Left lung (tissue), 14 donors: ENCODE results near the gene PCDHGA12. TPM values are rescaled to one million over a fixed set of nuclear protein-coding genes. Genes with fewer than 3 reads are reported as not detected.

ENCODE experiments used
- ATAC-seq: fragments of 200-7000 bp; cut with Tn5 transposase; one replicate; pipeline ENCODE4 v1.9.1; 2020; ENCODE audit warnings: moderate library complexity
- DNase-seq, 4 donors: peaks; one replicate each; pipeline ENCODE4 v3.0.0-alpha.2; 2013 to 2020
- H3K27ac ChIP-seq, 2 donors: fragments of 200-600 bp; sonication (generic) in 1 of 2; one replicate each; pipeline versions ENCODE4 v1.5.0 to v1.8.0; 2020 to 2021
- H3K27me3 ChIP-seq, 2 donors: fragments of 200-600 bp; sonication (generic) in 1 of 2; one replicate each; pipeline versions ENCODE4 v1.5.0 to v1.8.0; 2020 to 2021
- H3K36me3 ChIP-seq, 2 donors: fragments of 200-600 bp; sonication (generic) in 1 of 2; one replicate each; pipeline versions ENCODE4 v1.5.0 to v1.8.0; 2020 to 2021
- H3K4me1 ChIP-seq, 2 donors: fragments of 200-600 bp; one replicate each; pipeline ENCODE4 v1.8.0; 2021
- H3K4me3 ChIP-seq, 2 donors: fragments of 200-600 bp; sonication (generic) in 1 of 2; one replicate each; pipeline versions ENCODE4 v1.5.0 to v1.8.0; 2020 to 2021; ENCODE audit warnings: mild to moderate bottlenecking in 1 of 2
- H3K9me3 ChIP-seq, 2 donors: fragments of 200-600 bp; sonication (generic) in 1 of 2; one replicate each; pipeline versions ENCODE4 v1.5.0 to v1.8.0; 2020 to 2021
- CTCF ChIP-seq, 2 donors: fragments of 200-600 bp; sonication (generic) in 1 of 2; IDR thresholded peaks; one replicate each; pipeline versions ENCODE4 v1.5.0 to v1.8.0; 2021; ENCODE audit warnings: antibody characterized with exemption in 2 of 2
- intact Hi-C, 2 donors: fragments of 100-400 bp; cut with DNase I; formaldehyde crosslinking; loops; one replicate each; pipeline versions ENCODE4 v1.11.2 to v1.14.2; 2022
- long read RNA-seq, 12 donors: library from polyadenylated mRNA in 2 of 12; unstranded in 2 of 12; transcript quantifications; one replicate each; pipeline ENCODE4 v2.0.0 and lab custom pipeline, GENCODE V29; 2019 to 2026
- polyA plus RNA-seq, 6 donors: library from polyadenylated mRNA; unstranded; fragments of 120-200 nt; gene quantifications; one replicate each; pipeline ENCODE4 v1.2.1, GENCODE V29; 2013; ENCODE audit not compliant: insufficient read length in 6 of 6
- total RNA-seq, 2 donors: library from RNA; stranded (reverse); fragmentation: NEBNext Ultra II Directional; extraction: Animal tissue kit (Norgen Biotek cat#: 25700); gene quantifications; one replicate each; pipeline ENCODE4 v1.2.1, GENCODE V29; 2021
- donor health status: DM: no; HTN: yes; CAD: no.
- donor health status: DM: no; HTN: no; CAD: no.

PCDHGA12 gene
- total RNA-seq (1 to 10 TPM; 5.7 to 6.0 TPM), polyA plus RNA-seq (1 to 10 TPM; 2.0 to 4.5 (median 3.0) TPM)
- long read RNA-seq, donor 1, partial matches to known transcripts, result 0 of 4 reads
- long read RNA-seq, donor 1, other reads (novel, unspliced or antisense), result 0 of 4 reads
- long read RNA-seq, donor 2, full-length matches to known transcripts, result 7 of 7 reads
- long read RNA-seq, donor 2, partial matches to known transcripts, result 0 of 7 reads
- long read RNA-seq, donor 2, other reads (novel, unspliced or antisense), result 0 of 7 reads
- long read RNA-seq, donor 3, partial matches to known transcripts, result 0 of 1 reads
- long read RNA-seq, donor 3, other reads (novel, unspliced or antisense), result 0 of 1 reads
- long read RNA-seq, donor 4, result 0 reads
- long read RNA-seq, donor 5, full-length matches to known transcripts, result 2 of 2 reads
- long read RNA-seq, donor 5, partial matches to known transcripts, result 0 of 2 reads
- long read RNA-seq, donor 5, other reads (novel, unspliced or antisense), result 0 of 2 reads
- long read RNA-seq, donor 6, result 0 reads
- long read RNA-seq, donor 7, result 0 reads
- long read RNA-seq, donor 8, full-length matches to known transcripts, result 1 of 1 reads
- long read RNA-seq, donor 8, partial matches to known transcripts, result 0 of 1 reads
- long read RNA-seq, donor 8, other reads (novel, unspliced or antisense), result 0 of 1 reads
- long read RNA-seq, donor 9, result 0 reads
- long read RNA-seq, donor 10, result 0 reads
- long read RNA-seq, donor 11, full-length matches to known transcripts, result 5 of 5 reads
- long read RNA-seq, donor 11, partial matches to known transcripts, result 0 of 5 reads
- long read RNA-seq, donor 11, other reads (novel, unspliced or antisense), result 0 of 5 reads
- long read RNA-seq, donor 12, full-length matches to known transcripts, result 1 of 1 reads
- long read RNA-seq, donor 12, partial matches to known transcripts, result 0 of 1 reads
- long read RNA-seq, donor 12, other reads (novel, unspliced or antisense), result 0 of 1 reads

GRCh38 chr5:141430332-141431113, at the start of gene PCDHGA12:
TSS of gene PCDHGA12 (plus strand) at chr5:141430507. CDS start at chr5:141430760, 253 bp downstream.
- Histone ChIP-seq H3K4me1 (peaks cover 0 to 4% of the 10 kb centered on the region in 2 donors), H3K36me3 (no peaks in the 10 kb centered on the region), H3K9me3 (peaks cover 0 to 89% of the 10 kb centered on the region in 2 donors), H3K27ac (no peak within 1 kb of the TSS), H3K4me3 (peak within 1 kb of the TSS in 1 of 2 donors; percentile 14), H3K27me3 (peaks cover 31 to 86% of the 10 kb centered on the region in 2 donors)
- peak; percentile 75 for ATAC-seq
- TF ChIP-seq CTCF (IDR thresholded peaks at IDR 0.05), result peak in 1 of 2 donors; percentile 21
- intact Hi-C loops, result loop anchor here in 1 of 2 donors (5.0 kb wide), 1 partner anchor 38 kb away; the partner anchor contains the start of gene PCDHGA8
- DNase-seq, result peak in 1 of 4 donors; percentile 25

- ATAC-seq (no peak), DNase-seq (no peak)
- no peak for TF ChIP-seq CTCF (IDR thresholded peaks at IDR 0.05)
- Histone ChIP-seq H3K4me1 (no peaks in the 10 kb centered on the region), H3K9me3 (peaks cover 0 to 91% of the 10 kb centered on the region in 2 donors), H3K4me3 (no peak within 1 kb of the TSS), H3K27me3 (peaks cover 14 to 86% of the 10 kb centered on the region in 2 donors), H3K36me3 (no peaks in the 10 kb centered on the region), H3K27ac (no peak within 1 kb of the TSS)
- intact Hi-C loops, result no loop called here
Measured at GRCh38 chr5:141382469-141383294, 47.6 kb upstream of the PCDHGA12 start, which contains the start of gene PCDHGA7. TSS of gene PCDHGA7 (plus strand) at chr5:141382742. CDS start at chr5:141382900, 158 bp downstream.

- no peak for ATAC-seq
- no peak for TF ChIP-seq CTCF (IDR thresholded peaks at IDR 0.05)
- no peak for DNase-seq
- intact Hi-C loops, result no loop called here
- Histone ChIP-seq H3K9me3 (peaks cover 0 to 87% of the 10 kb centered on the region in 2 donors), H3K27ac (no peak overlapping the region), H3K4me1 (no peaks in the 10 kb centered on the region), H3K4me3 (no peak overlapping the region), H3K27me3 (peaks cover 14 to 83% of the 10 kb centered on the region in 2 donors), H3K36me3 (no peaks in the 10 kb centered on the region)
Measured at GRCh38 chr5:141383345-141383744, 47.0 kb upstream of the PCDHGA12 start.

GRCh38 chr5:141384471-141385267, 45.6 kb upstream of the PCDHGA12 start:
- DNase-seq, result no peak
- Histone ChIP-seq H3K27me3 (peaks cover 14 to 90% of the 10 kb centered on the region in 2 donors), H3K36me3 (no peaks in the 10 kb centered on the region), H3K4me1 (no peaks in the 10 kb centered on the region), H3K4me3 (no peak overlapping the region), H3K9me3 (peaks cover 0 to 91% of the 10 kb centered on the region in 2 donors), H3K27ac (no peak overlapping the region)
- intact Hi-C loops, result no loop called here
- no peak for TF ChIP-seq CTCF (IDR thresholded peaks at IDR 0.05)
- no peak for ATAC-seq
